ENCODE results near the gene GRIN2A. TPM values are rescaled to one million over a fixed set of nuclear protein-coding genes. Genes with fewer than 3 reads are reported as not detected.

GRIN2A gene
- total RNA-seq, 1 donor from 2014 or later, result 0.09 TPM

DNA sequence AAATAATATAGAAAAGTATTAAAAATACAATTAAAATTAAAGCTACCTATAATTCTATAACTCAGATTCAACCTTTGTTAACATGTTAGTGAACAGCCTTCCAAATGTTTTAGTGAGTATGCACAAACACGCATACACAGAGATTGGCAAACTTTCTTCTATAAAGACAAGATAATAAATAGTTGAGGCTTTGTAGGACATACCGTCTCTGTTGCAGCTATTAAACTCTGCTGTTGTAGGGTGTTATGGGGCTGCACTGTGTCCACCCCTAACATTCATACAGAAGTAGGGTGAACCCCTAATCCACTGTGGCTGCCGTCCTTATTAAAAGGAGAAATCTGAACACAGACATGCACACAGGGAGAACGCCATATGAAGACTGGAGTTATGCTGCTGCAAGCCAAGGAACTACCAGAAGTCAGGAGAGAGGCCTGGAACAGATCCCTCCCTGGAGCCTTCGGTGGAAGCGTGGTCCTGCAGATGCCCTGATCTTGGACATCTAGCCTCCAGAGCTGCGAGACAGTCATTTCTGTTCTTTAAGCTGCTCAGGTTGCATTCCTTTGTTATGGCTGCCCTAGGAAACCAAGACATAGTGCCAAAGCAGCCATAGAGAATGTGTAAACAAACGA lies 383.2 kb downstream of the GRIN2A start:
- TF ChIP-seq, protein P1, sequence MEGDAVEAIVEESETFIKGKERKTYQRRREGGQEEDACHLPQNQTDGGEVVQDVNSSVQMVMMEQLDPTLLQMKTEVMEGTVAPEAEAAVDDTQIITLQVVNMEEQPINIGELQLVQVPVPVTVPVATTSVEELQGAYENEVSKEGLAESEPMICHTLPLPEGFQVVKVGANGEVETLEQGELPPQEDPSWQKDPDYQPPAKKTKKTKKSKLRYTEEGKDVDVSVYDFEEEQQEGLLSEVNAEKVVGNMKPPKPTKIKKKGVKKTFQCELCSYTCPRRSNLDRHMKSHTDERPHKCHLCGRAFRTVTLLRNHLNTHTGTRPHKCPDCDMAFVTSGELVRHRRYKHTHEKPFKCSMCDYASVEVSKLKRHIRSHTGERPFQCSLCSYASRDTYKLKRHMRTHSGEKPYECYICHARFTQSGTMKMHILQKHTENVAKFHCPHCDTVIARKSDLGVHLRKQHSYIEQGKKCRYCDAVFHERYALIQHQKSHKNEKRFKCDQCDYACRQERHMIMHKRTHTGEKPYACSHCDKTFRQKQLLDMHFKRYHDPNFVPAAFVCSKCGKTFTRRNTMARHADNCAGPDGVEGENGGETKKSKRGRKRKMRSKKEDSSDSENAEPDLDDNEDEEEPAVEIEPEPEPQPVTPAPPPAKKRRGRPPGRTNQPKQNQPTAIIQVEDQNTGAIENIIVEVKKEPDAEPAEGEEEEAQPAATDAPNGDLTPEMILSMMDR (IDR thresholded peaks at IDR 0.05), result no peak
- Histone ChIP-seq H3K36me3 (no peaks in the 10 kb centered on the region), H3K27me3 (no peaks in the 10 kb centered on the region), H3K27ac (no peak overlapping the region), H3K4me1 (no peaks in the 10 kb centered on the region), H3K9me3 (no peaks in the 10 kb centered on the region), H3K4me3 (no peak overlapping the region)
- intact Hi-C loops (cut with DNase I), result no loop called here
- ATAC-seq (no peak), DNase-seq (no peak)

DNA sequence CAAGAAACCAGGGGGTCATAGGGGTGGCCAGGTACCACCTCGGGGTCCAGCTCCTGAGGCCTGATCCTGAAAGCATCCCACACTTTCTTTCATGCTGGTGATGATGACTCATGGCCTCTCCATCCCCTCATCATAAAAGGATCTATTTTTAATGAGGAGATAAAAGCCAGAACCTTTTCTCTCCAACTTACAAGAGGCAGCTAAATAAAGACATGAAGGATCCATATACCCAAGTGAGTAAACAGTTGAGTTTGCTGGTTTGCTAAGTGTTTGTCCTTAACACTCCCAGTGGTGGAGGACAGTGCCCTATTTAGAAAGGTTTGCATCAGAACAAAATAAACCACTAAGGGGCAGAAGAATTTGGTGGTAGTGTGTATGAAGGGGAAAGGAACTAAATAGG lies 383.8 kb downstream of the GRIN2A start:
- Histone ChIP-seq H3K9me3 (no peaks in the 10 kb centered on the region), H3K27me3 (no peaks in the 10 kb centered on the region), H3K4me3 (no peak overlapping the region), H3K4me1 (no peaks in the 10 kb centered on the region), H3K36me3 (no peaks in the 10 kb centered on the region), H3K27ac (no peak overlapping the region)
- intact Hi-C loops (cut with DNase I), result no loop called here
- TF ChIP-seq, protein P1 (IDR thresholded peaks at IDR 0.05), result no peak
- DNase-seq (no peak), ATAC-seq (no peak)

DNA sequence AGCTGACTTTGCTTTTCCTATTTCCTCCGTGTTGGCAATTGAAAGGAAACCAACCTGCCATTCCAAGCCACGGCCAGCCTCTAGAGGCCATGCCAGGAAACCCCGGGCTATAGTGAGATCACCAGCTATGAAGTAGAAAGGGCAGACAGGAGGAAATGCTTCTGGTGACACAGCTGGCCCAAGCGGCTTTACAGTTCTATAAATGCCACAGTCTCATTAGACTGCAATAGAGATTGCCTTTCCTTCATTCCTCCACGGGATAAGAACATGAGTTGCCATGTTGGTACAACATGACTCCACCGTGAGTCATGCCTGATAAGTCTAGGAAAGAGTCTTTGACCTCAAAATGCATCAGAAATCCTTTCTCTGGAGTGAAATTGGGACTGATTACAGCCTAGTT lies 384.9 kb downstream of the GRIN2A start:
- TF ChIP-seq, protein P1 (IDR thresholded peaks at IDR 0.05), result no peak
- intact Hi-C loops (cut with DNase I), result no loop called here
- Histone ChIP-seq H3K9me3 (no peaks in the 10 kb centered on the region), H3K27me3 (no peaks in the 10 kb centered on the region), H3K4me1 (no peaks in the 10 kb centered on the region), H3K36me3 (no peaks in the 10 kb centered on the region), H3K4me3 (no peak overlapping the region), H3K27ac (no peak overlapping the region)
- DNase-seq (no peak), ATAC-seq (no peak)

DNA sequence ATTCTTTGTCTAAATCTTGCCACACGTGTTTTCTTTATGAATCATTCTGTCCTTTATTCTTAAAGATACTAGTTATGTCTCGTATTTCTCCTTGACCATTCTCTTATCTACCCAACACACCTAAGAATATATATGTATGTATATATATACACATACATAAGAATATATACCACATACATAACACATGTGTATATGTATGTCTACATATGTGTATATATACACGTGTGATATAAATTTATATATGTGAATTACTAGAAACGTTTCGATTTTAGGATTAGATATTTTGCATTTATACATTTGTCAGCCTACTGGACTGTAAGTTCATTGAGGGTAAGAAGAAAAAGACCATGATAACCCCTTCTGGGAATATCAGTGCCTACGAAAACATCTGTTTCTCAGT lies 388.6 kb downstream of the GRIN2A start:
- TF ChIP-seq, protein P1 (IDR thresholded peaks at IDR 0.05), result no peak
- ATAC-seq, result no peak

DNA sequence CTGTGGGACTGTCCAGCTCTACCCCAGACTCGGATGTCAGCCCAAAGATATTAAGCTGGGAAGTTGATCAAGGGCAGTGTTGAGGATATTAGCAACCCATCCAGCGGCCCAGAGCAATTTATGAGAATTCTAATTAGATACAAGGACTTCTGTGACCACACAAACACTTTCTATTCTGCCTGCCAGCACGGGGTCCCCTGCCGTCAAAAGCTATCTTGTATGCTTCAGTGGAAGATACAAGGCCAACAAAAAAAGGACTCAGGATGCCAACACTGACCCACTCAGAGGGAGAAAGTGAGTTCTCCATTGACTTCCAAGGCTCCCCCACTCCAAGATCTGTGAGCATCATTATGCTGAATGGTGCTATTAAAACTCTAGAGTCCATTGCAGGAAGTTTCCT lies 390.7 kb downstream of the GRIN2A start:
- Histone ChIP-seq H3K4me1 (no peaks in the 10 kb centered on the region), H3K27me3 (no peaks in the 10 kb centered on the region), H3K36me3 (no peaks in the 10 kb centered on the region), H3K27ac (no peak overlapping the region), H3K4me3 (no peak overlapping the region), H3K9me3 (no peaks in the 10 kb centered on the region)
- ATAC-seq (no peak), DNase-seq (no peak)
- intact Hi-C loops (cut with DNase I), result no loop called here
- TF ChIP-seq, protein P1 (IDR thresholded peaks at IDR 0.05), result no peak

More for the DNA sequence above, 388.6 kb downstream of the GRIN2A start:
- H3K36me3 ChIP-seq, result no peaks in the 10 kb centered on the region
- H3K27ac ChIP-seq, result no peak overlapping the region
- H3K9me3 ChIP-seq, result no peaks in the 10 kb centered on the region
- H3K27me3 ChIP-seq, result no peaks in the 10 kb centered on the region
- no peak overlapping the region for H3K4me3 ChIP-seq
- intact Hi-C loops (cut with DNase I), result no loop called here
- no peaks in the 10 kb centered on the region for H3K4me1 ChIP-seq
- DNase-seq, result no peak

DNA sequence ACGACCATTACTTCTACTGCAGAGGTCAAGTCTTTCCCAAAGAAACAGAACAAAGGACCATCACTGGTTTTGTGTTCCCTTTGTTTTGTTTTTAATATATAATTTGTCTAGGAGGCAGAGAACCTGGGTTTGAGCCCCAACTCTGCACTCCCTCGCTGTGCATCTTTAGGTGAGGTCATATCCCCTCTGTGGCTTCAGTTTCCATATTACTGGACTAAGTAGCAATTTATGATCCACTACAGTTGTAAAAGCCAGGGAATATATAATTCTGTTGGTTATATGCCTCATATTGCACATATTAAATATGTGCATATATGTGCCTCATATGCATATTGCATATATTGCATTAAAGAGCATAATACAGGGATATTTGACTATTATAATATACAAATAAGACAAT lies 392.0 kb downstream of the GRIN2A start:
- ATAC-seq, result no peak
- H3K27ac ChIP-seq, result no peak overlapping the region
- H3K9me3 ChIP-seq, result no peaks in the 10 kb centered on the region
- no peak for DNase-seq
- TF ChIP-seq, protein P1 (IDR thresholded peaks at IDR 0.05), result no peak
- no peak overlapping the region for H3K4me3 ChIP-seq
- no peaks in the 10 kb centered on the region for H3K4me1 ChIP-seq
- H3K36me3 ChIP-seq, result no peaks in the 10 kb centered on the region
- no peaks in the 10 kb centered on the region for H3K27me3 ChIP-seq
- intact Hi-C loops (cut with DNase I), result no loop called here

Data from upper lobe of right lung (tissue), 1 donor.